Measurements from ENCODE around the gene NFE2L3. TPM values are rescaled to one million over a fixed set of nuclear protein-coding genes. Genes with fewer than 3 reads are reported as not detected.

NFE2L3 gene
- total RNA-seq, 1 donor from 2014 or later: 68.0 TPM

- DNase-seq (ENCODE audit: low read depth, low spot score): no peak
These were observed 47.5 kb downstream of the NFE2L3 start for GRCh38 chr7:26199301-26200037.

- no peak for DNase-seq (ENCODE audit: low read depth, low spot score)
These were observed 48.0 kb downstream of the NFE2L3 start for GRCh38 chr7:26200038-26200443.

GRCh38 chr7:26200444-26201246, 48.6 kb downstream of the NFE2L3 start, which contains the start of gene HNRNPA2B1:
Gene HNRNPA2B1, minus strand, starts transcription at chr7:26200746. Its CDS starts 169 bp downstream, at chr7:26200577.
- peak; percentile 93 for DNase-seq (ENCODE audit: low read depth, low spot score)

GRCh38 chr7:26201247-26202018, 49.4 kb downstream of the NFE2L3 start, which contains the start of gene CBX3:
Gene CBX3, plus strand, starts transcription at chr7:26201745. Its CDS starts 1,254 bp downstream, at chr7:26202999.
- no peak for DNase-seq (ENCODE audit: low read depth, low spot score)

- no peak for DNase-seq (ENCODE audit: low read depth, low spot score)
These were observed 50.3 kb downstream of the NFE2L3 start for GRCh38 chr7:26202019-26202990.

- DNase-seq (ENCODE audit: low read depth, low spot score): no peak
These were observed 51.0 kb downstream of the NFE2L3 start for GRCh38 chr7:26203016-26203415.

GRCh38 chr7:26208040-26208439, 56.0 kb downstream of the NFE2L3 start:
- DNase-seq (ENCODE audit: low read depth, low spot score): no peak

- no peak for DNase-seq (ENCODE audit: low read depth, low spot score)
These were observed 61.1 kb downstream of the NFE2L3 start for GRCh38 chr7:26212921-26213718.

- DNase-seq (ENCODE audit: low read depth, low spot score): no peak
These were observed 62.0 kb downstream of the NFE2L3 start for GRCh38 chr7:26213807-26214515.

GRCh38 chr7:26216049-26216448, 64.1 kb downstream of the NFE2L3 start:
- no peak for DNase-seq (ENCODE audit: low read depth, low spot score)

GRCh38 chr7:26224359-26224758, 72.4 kb downstream of the NFE2L3 start:
- no peak for DNase-seq (ENCODE audit: low read depth, low spot score)

GRCh38 chr7:26227987-26228386, 76.0 kb downstream of the NFE2L3 start:
- DNase-seq (ENCODE audit: low read depth, low spot score): no peak

GRCh38 chr7:26233902-26234511, 82.0 kb downstream of the NFE2L3 start:
- no peak for DNase-seq (ENCODE audit: low read depth, low spot score)

Other genes with a start within 250 kb of the NFE2L3 start
- 163 and 274 TPM in 2 replicates for gene HNRNPA2B1, start 48.5 kb downstream of the NFE2L3 start, total RNA-seq
- gene CBX3, start 49.5 kb downstream of the NFE2L3 start, total RNA-seq: 157 and 179 TPM in 2 replicates
- 0.20 and 0.39 TPM in 2 replicates for gene SNX10, start 139.7 kb downstream of the NFE2L3 start, total RNA-seq